ENCODE results near the gene NMBR. TPM values are rescaled to one million over a fixed set of nuclear protein-coding genes. Genes with fewer than 3 reads are reported as not detected.
"Not testable (repeated sequence)": the region's sequence is repeated elsewhere in the genome, so short reads cannot be mapped to it uniquely, and the experiment has no call there.

The NMBR gene
- total and polyA plus RNA-seq, 5 donors from 2014 or later: not detected

DNA sequence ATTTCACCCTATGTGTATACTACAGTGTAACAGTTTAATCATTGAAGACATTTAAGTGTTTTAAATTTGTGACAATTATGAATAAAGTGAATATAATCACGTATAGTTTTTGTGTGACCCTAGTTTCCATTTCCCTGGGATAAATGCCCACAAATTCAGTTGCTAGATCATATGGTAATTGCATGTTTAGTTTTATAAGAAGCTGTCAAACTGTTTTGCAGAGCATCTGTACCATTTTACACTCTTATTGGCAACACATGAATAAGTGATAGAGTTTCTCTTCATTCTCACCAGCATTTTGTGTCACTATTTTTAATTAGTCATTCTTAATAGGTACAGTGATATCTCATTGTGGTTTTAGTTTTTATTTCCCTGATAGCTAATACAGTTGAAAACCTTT lies 7.4 kb upstream of the NMBR start:
- no peak overlapping the region for H3K4me3 Mint-ChIP-seq
- H3K4me1 Mint-ChIP-seq: peaks cover 57 to 80% (median 70%) of the 10 kb centered on the region in 4 donors
- H3K9me3 ChIP-seq (ENCODE audit: control insufficient read depth in 2 of 2, low read length in 2 of 2): no peaks in the 10 kb centered on the region
- H3K4me1 ChIP-seq (ENCODE audit: control insufficient read depth, insufficient read depth, low read length, poor library complexity, severe bottlenecking): no peaks in the 10 kb centered on the region
- H3K36me3 ChIP-seq (ENCODE audit: control insufficient read depth, insufficient read depth, low read length): no peaks in the 10 kb centered on the region
- no peak overlapping the region for H3K4me3 ChIP-seq (ENCODE audit: low read depth, low read length)
- peaks cover 11% of the 10 kb centered on the region for H3K36me3 Mint-ChIP-seq
- H3K27ac ChIP-seq (ENCODE audit: insufficient read depth, low read length, poor library complexity, severe bottlenecking): no peak overlapping the region
- H3K27ac Mint-ChIP-seq: peak overlapping the region in 1 of 3 donors; percentile 27
- no peaks in the 10 kb centered on the region for H3K27me3 Mint-ChIP-seq
- H3K27me3 ChIP-seq (ENCODE audit: control insufficient read depth, insufficient read depth, low read length): no peaks in the 10 kb centered on the region
- H3K9me3 Mint-ChIP-seq: no peaks in the 10 kb centered on the region
- ATAC-seq (ENCODE audit: low read depth in 2 of 2) (no peak), DNase-seq (no peak)

DNA sequence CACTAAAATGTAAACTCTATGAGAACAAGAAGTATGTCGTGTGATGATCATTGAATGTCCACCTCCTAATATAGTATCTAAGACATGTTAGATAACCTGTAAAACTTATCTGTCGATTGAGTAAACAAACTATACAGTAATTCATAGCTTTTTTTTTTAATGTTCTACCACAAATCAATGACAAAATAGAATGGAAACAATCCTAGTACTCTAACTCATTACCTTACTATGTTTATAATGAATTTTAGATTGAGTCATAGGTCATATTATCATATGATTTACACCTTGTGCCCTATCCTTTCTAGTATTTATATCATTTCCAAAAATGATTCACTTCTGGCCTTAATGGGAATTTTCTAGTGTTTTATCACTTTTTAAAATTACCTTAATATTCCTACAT lies 6.3 kb upstream of the NMBR start:
- Mint-ChIP-seq H3K9me3 (no peaks in the 10 kb centered on the region), H3K4me1 (peaks cover 63 to 86% (median 79%) of the 10 kb centered on the region in 4 donors), H3K36me3 (peaks cover 11% of the 10 kb centered on the region), H3K4me3 (no peak overlapping the region), H3K27me3 (no peaks in the 10 kb centered on the region), H3K27ac (no peak overlapping the region)
- Histone ChIP-seq H3K4me3 (ENCODE audit: low read depth, low read length) (no peak overlapping the region), H3K9me3 (ENCODE audit: control insufficient read depth in 2 of 2, low read length in 2 of 2) (no peaks in the 10 kb centered on the region), H3K27ac (ENCODE audit: insufficient read depth, low read length, poor library complexity, severe bottlenecking) (no peak overlapping the region), H3K36me3 (ENCODE audit: control insufficient read depth, insufficient read depth, low read length) (no peaks in the 10 kb centered on the region), H3K27me3 (ENCODE audit: control insufficient read depth, insufficient read depth, low read length) (no peaks in the 10 kb centered on the region), H3K4me1 (ENCODE audit: control insufficient read depth, insufficient read depth, low read length, poor library complexity, severe bottlenecking) (peaks cover 11% of the 10 kb centered on the region)
- DNase-seq (no peak), ATAC-seq (ENCODE audit: low read depth in 2 of 2) (no peak)

DNA sequence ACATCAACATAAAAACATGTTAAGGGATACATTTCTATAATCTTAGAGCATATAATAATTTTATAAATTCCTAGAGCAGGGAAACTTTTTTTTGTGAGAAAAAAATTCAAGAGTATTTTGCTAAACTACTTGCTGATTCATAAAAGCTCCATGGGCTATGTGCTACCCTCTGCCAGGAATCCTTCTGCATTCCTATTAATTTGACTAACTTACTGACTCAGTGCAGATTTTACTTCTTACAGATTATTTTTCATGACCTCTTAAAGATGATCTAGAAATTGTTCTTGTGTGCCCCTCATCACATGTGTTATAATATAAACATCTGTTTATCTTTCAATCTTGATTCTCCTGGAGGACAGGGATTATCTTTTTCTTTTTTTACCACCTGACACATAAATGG lies 5.8 kb upstream of the NMBR start:
- peaks cover 15% of the 10 kb centered on the region for H3K4me1 ChIP-seq (ENCODE audit: control insufficient read depth, insufficient read depth, low read length, poor library complexity, severe bottlenecking)
- no peaks in the 10 kb centered on the region for H3K36me3 ChIP-seq (ENCODE audit: control insufficient read depth, insufficient read depth, low read length)
- DNase-seq (no peak), ATAC-seq (ENCODE audit: low read depth in 2 of 2) (no peak)
- H3K4me3 ChIP-seq (ENCODE audit: low read depth, low read length): no peak overlapping the region
- Mint-ChIP-seq H3K4me1 (peaks cover 66 to 90% (median 80%) of the 10 kb centered on the region in 4 donors), H3K27ac (no peak overlapping the region), H3K36me3 (peaks cover 11% of the 10 kb centered on the region), H3K27me3 (no peaks in the 10 kb centered on the region), H3K4me3 (no peak overlapping the region), H3K9me3 (no peaks in the 10 kb centered on the region)
- H3K9me3 ChIP-seq (ENCODE audit: control insufficient read depth in 2 of 2, low read length in 2 of 2): no peaks in the 10 kb centered on the region
- no peaks in the 10 kb centered on the region for H3K27me3 ChIP-seq (ENCODE audit: control insufficient read depth, insufficient read depth, low read length)
- H3K27ac ChIP-seq (ENCODE audit: insufficient read depth, low read length, poor library complexity, severe bottlenecking): no peak overlapping the region

DNA sequence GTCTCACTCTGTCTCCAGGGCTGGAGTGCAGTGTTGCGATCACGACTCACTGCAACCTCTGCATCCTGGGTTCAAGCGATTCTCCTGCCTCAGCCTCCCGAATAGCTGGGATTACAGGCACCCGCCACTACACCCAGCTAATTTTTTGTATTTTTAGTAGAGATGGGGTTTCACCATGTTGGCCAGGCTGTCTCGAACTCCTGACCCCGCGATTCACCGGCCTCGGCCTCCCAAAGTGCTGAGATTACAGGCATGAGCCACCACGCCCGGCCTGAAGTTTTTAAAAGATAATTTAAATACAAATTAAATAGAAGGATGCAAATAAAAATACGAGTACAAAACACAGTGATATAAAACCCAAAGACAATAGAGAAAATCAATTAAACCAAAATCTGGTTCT lies 5.4 kb downstream of the NMBR start:
- H3K9me3 Mint-ChIP-seq: not testable (repeated sequence)

DNA sequence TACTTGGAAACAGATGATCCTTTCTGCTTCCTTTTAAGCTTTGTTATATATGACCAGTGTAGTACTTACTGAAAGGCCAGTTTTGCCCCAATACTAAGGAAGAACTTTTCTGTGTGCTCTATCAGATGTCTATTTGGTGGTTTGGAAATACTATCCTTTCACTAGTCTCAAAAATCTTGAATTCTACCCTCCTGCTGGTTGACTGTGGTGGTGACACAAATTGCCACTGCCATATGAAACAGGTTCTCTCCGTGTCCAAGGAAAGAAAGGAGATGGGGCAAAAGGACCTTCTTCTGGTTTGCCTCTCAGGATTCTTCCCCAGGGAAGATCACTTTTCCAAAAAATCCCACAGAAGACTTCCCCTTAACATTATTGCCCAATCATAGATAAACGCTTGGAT lies 8.0 kb downstream of the NMBR start:
- peaks cover 17% of the 10 kb centered on the region for H3K27me3 Mint-ChIP-seq
- Histone ChIP-seq H3K9me3 (ENCODE audit: control insufficient read depth in 2 of 2, low read length in 2 of 2) (no peaks in the 10 kb centered on the region), H3K27me3 (ENCODE audit: control insufficient read depth, insufficient read depth, low read length) (peaks cover 3% of the 10 kb centered on the region), H3K4me1 (ENCODE audit: control insufficient read depth, insufficient read depth, low read length, poor library complexity, severe bottlenecking) (no peaks in the 10 kb centered on the region), H3K27ac (ENCODE audit: insufficient read depth, low read length, poor library complexity, severe bottlenecking) (no peak overlapping the region), H3K36me3 (ENCODE audit: control insufficient read depth, insufficient read depth, low read length) (no peaks in the 10 kb centered on the region), H3K4me3 (ENCODE audit: low read depth, low read length) (no peak overlapping the region)
- no peaks in the 10 kb centered on the region for H3K36me3 Mint-ChIP-seq
- ATAC-seq (ENCODE audit: low read depth in 2 of 2) (no peak), DNase-seq (no peak)
- peaks cover 0 to 2% (median 0%) of the 10 kb centered on the region in 7 donors for H3K9me3 Mint-ChIP-seq
- no peak overlapping the region for H3K4me3 Mint-ChIP-seq
- H3K4me1 Mint-ChIP-seq: no peaks in the 10 kb centered on the region
- peak overlapping the region in 1 of 3 donors; percentile 53 for H3K27ac Mint-ChIP-seq

More for the DNA sequence above, 5.4 kb downstream of the NMBR start:
- not testable (repeated sequence) for H3K4me1 ChIP-seq (ENCODE audit: control insufficient read depth, insufficient read depth, low read length, poor library complexity, severe bottlenecking); H3K4me3 ChIP-seq (ENCODE audit: low read depth, low read length); H3K36me3 ChIP-seq (ENCODE audit: control insufficient read depth, insufficient read depth, low read length); H3K27ac Mint-ChIP-seq; H3K27me3 ChIP-seq (ENCODE audit: control insufficient read depth, insufficient read depth, low read length); H3K9me3 ChIP-seq (ENCODE audit: control insufficient read depth in 2 of 2, low read length in 2 of 2); H3K4me3 Mint-ChIP-seq; H3K36me3 Mint-ChIP-seq; H3K27me3 Mint-ChIP-seq; ATAC-seq (ENCODE audit: low read depth in 2 of 2); DNase-seq; H3K27ac ChIP-seq (ENCODE audit: insufficient read depth, low read length, poor library complexity, severe bottlenecking)
- H3K4me1 Mint-ChIP-seq: peaks cover 8 to 12% (median 8%) of the 10 kb centered on the region in 4 donors

DNA sequence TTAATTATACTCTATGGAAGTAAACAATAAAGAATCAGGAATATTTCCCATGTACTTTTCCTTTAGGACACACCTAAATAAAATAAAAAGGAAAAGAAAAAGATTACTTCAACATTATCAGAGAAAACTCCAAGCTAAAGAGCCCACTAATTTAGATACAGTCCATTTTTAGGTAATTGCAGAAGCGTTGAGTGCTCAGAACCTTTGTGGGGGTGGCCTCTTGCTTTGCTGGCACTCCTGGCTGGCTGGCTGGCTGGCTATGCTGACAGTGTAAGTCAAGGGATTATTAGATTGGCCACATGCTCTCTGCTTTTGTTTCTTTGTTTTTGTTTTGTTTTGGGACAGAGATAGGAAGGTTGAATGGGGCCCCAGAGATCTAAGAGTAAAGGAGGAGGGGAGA lies 14.3 kb downstream of the NMBR start, which contains the start of gene GJE1:
Gene GJE1 (plus strand): TSS at position 301 of the 400 bp plus-strand sequence. CDS start 234 bp downstream, outside the sequence.
- H3K27ac Mint-ChIP-seq: peak within 1 kb of the TSS in 1 of 3 donors; percentile 20
- H3K27ac ChIP-seq (ENCODE audit: insufficient read depth, low read length, poor library complexity, severe bottlenecking): no peak within 1 kb of the TSS
- peaks cover 32% of the 10 kb centered on the region for H3K27me3 Mint-ChIP-seq
- no peaks in the 10 kb centered on the region for H3K4me1 ChIP-seq (ENCODE audit: control insufficient read depth, insufficient read depth, low read length, poor library complexity, severe bottlenecking)
- no peak within 1 kb of the TSS for H3K4me3 Mint-ChIP-seq
- H3K27me3 ChIP-seq (ENCODE audit: control insufficient read depth, insufficient read depth, low read length): peaks cover 22% of the 10 kb centered on the region
- no peak within 1 kb of the TSS for H3K4me3 ChIP-seq (ENCODE audit: low read depth, low read length)
- DNase-seq: no peak
- peaks cover 0 to 2% (median 0%) of the 10 kb centered on the region in 7 donors for H3K9me3 Mint-ChIP-seq
- no peaks in the 10 kb centered on the region for H3K36me3 Mint-ChIP-seq
- H3K36me3 ChIP-seq (ENCODE audit: control insufficient read depth, insufficient read depth, low read length): no peaks in the 10 kb centered on the region
- ATAC-seq (ENCODE audit: low read depth in 2 of 2): no peak
- no peaks in the 10 kb centered on the region for H3K4me1 Mint-ChIP-seq
- no peaks in the 10 kb centered on the region for H3K9me3 ChIP-seq (ENCODE audit: control insufficient read depth in 2 of 2, low read length in 2 of 2)

DNA sequence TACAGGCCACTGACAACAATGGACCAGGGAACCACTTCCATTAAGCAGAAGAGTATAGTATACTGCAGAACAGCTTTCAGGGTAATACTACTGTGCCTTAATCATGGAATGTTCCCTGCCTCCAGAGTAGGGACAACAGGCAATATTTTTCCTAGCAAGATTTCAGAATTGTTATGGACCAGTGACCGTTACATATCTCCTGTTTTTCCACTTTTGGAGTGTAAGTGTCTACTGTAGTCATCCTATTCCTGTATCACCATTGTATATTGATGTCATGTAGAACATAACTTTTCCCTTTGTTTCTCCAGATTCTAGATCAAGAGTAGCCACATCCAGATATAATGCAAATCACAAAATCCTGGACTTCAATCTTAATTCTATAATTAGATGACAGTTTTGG lies 16.1 kb downstream of the NMBR start:
- Mint-ChIP-seq H3K27ac (no peak overlapping the region), H3K4me1 (no peaks in the 10 kb centered on the region), H3K9me3 (peaks cover 0 to 2% (median 0%) of the 10 kb centered on the region in 7 donors), H3K27me3 (peaks cover 32% of the 10 kb centered on the region), H3K4me3 (no peak overlapping the region), H3K36me3 (no peaks in the 10 kb centered on the region)
- no peaks in the 10 kb centered on the region for H3K9me3 ChIP-seq (ENCODE audit: control insufficient read depth in 2 of 2, low read length in 2 of 2)
- ATAC-seq (ENCODE audit: low read depth in 2 of 2): no peak
- no peak for DNase-seq
- H3K27ac ChIP-seq (ENCODE audit: insufficient read depth, low read length, poor library complexity, severe bottlenecking): no peak overlapping the region
- H3K36me3 ChIP-seq (ENCODE audit: control insufficient read depth, insufficient read depth, low read length): no peaks in the 10 kb centered on the region
- H3K27me3 ChIP-seq (ENCODE audit: control insufficient read depth, insufficient read depth, low read length): peaks cover 22% of the 10 kb centered on the region
- H3K4me1 ChIP-seq (ENCODE audit: control insufficient read depth, insufficient read depth, low read length, poor library complexity, severe bottlenecking): no peaks in the 10 kb centered on the region
- no peak overlapping the region for H3K4me3 ChIP-seq (ENCODE audit: low read depth, low read length)

DNA sequence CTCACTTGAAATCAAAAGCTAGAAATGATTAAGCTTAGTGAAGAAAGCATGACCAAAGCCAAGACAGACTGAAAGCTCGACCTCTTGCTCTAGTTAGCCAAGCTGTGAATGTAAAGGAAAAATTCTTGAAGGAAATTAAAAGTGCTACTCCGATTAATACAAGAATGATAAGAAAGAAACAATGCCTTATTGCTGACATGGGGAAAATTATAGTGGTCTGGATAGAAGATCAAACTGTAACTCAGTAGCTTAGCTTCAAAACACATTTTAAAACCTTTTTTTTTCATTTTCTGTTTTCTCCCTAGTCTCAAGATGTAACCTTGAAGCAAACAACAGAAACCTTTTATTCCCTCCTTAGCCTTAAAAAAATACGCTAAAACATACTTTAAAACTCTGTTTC lies 25.6 kb downstream of the NMBR start:
- Histone ChIP-seq H3K4me1 (ENCODE audit: control insufficient read depth, insufficient read depth, low read length, poor library complexity, severe bottlenecking) (no peaks in the 10 kb centered on the region), H3K4me3 (ENCODE audit: low read depth, low read length) (no peak overlapping the region), H3K36me3 (ENCODE audit: control insufficient read depth, insufficient read depth, low read length) (no peaks in the 10 kb centered on the region), H3K9me3 (ENCODE audit: control insufficient read depth in 2 of 2, low read length in 2 of 2) (no peaks in the 10 kb centered on the region), H3K27ac (ENCODE audit: insufficient read depth, low read length, poor library complexity, severe bottlenecking) (no peak overlapping the region), H3K27me3 (ENCODE audit: control insufficient read depth, insufficient read depth, low read length) (peaks cover 9% of the 10 kb centered on the region)
- no peak for DNase-seq
- Mint-ChIP-seq H3K4me1 (no peaks in the 10 kb centered on the region), H3K4me3 (no peak overlapping the region), H3K27me3 (peaks cover 9% of the 10 kb centered on the region), H3K27ac (no peak overlapping the region), H3K36me3 (no peaks in the 10 kb centered on the region), H3K9me3 (no peaks in the 10 kb centered on the region)
- ATAC-seq (ENCODE audit: low read depth in 2 of 2): no peak
